MCF 10A (cell line): ENCODE measurements around the gene EFNA1. TPM values are rescaled to one million over a fixed set of nuclear protein-coding genes. Genes with fewer than 3 reads are reported as not detected.

Experiments
- BruUV-seq: library from RNA; stranded (reverse); fragments of 400-500 nt; replicated peaks from 2 replicates; lab custom pipeline; 2021; lab: Mats Ljungman, UMichigan
- CTCF ChIA-PET: fragments of 300-600 bp; sonication (Branson Sonifier 250); formaldehyde crosslinking; extraction: SDS; loops from one replicate; lab custom pipeline; 2021; ENCODE audit warnings: antibody characterized with exemption, inconsistent platforms; lab: Yijun Ruan, JAX
- POLR2A ChIA-PET: fragments of 300-600, 350-650 bp; sonication (Branson Sonifier 250); formaldehyde crosslinking; extraction: SDS; loops from one replicate; lab custom pipeline; 2020; ENCODE audit warnings: antibody characterized with exemption, inconsistent platforms; lab: Yijun Ruan, JAX
- DNase-seq: peaks from one replicate; pipeline ENCODE4 v3.0.0-alpha.2; 2018; ENCODE audit not compliant: unreplicated experiment
- H3K27ac Mint-ChIP-seq: one replicate; pipeline ENCODE4 v1.8.0; 2022; ENCODE audit warnings: mild to moderate bottlenecking, low read depth, mixed read lengths; ENCODE audit not compliant: unreplicated experiment
- H3K27me3 Mint-ChIP-seq: one replicate; pipeline ENCODE4 v1.8.0; 2022; ENCODE audit warnings: mixed read lengths; ENCODE audit not compliant: insufficient read depth, unreplicated experiment
- H3K36me3 Mint-ChIP-seq: one replicate; pipeline ENCODE4 v1.8.0; 2022; ENCODE audit warnings: mild to moderate bottlenecking, moderate library complexity, mixed read lengths; ENCODE audit not compliant: insufficient read depth, unreplicated experiment
- H3K4me1 Mint-ChIP-seq: one replicate; pipeline ENCODE4 v1.8.0; 2022; ENCODE audit warnings: mixed read lengths; ENCODE audit not compliant: insufficient read depth, unreplicated experiment
- H3K4me3 Mint-ChIP-seq: one replicate; pipeline ENCODE4 v1.8.0; 2022; ENCODE audit warnings: mild to moderate bottlenecking, moderate library complexity, mixed read lengths; ENCODE audit not compliant: unreplicated experiment
- H3K9me3 Mint-ChIP-seq: one replicate; pipeline ENCODE4 v1.8.0; 2022; ENCODE audit warnings: mixed read lengths; ENCODE audit not compliant: unreplicated experiment
- CTCF ChIP-seq: fragments of 200-600 bp; IDR thresholded peaks from one replicate; pipeline ENCODE4 v1.8.0; 2022; ENCODE audit warnings: antibody characterized with exemption, mild to moderate bottlenecking; ENCODE audit not compliant: unreplicated experiment
- intact Hi-C: fragments of 100-400 bp; cut with micrococcal nuclease; formaldehyde crosslinking; loops from 2 replicates; pipeline ENCODE4 v1.14.1; 2022
- total RNA-seq: library from RNA; stranded (reverse); gene quantifications from 2 replicates; pipeline ENCODE4 v1.2.3, GENCODE V29; 2022

The EFNA1 gene
- total RNA-seq, 1 experiment from 2014 or later, result 38.9 TPM

DNA sequence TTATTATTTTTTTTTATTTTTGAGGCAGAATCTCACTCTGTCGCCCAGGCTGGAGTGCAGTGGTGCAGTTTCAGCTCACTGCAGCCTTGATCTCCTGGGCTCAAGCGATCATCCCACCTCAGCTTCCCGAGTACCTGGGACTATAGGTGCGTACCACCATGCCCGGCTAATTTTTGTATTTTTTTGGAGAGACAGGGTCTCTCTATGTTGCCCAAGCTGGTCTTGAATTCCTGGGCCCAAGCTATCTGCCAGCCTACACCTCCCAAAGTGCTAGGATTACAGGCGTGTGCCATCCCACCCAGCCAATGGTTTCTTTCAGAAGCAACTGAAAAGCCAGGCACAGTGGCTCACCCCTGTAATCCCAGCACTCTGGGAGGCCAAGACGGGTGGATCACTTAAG lies 43.1 kb downstream of the EFNA1 start:
- CTCF ChIA-PET, result interaction anchor here (0.6 to 14.5 kb wide), 14 partner anchors 22 to 622 kb away, joined by 3 to 380 read pairs (median 6); partner anchors contain the start of gene DPM3

DNA sequence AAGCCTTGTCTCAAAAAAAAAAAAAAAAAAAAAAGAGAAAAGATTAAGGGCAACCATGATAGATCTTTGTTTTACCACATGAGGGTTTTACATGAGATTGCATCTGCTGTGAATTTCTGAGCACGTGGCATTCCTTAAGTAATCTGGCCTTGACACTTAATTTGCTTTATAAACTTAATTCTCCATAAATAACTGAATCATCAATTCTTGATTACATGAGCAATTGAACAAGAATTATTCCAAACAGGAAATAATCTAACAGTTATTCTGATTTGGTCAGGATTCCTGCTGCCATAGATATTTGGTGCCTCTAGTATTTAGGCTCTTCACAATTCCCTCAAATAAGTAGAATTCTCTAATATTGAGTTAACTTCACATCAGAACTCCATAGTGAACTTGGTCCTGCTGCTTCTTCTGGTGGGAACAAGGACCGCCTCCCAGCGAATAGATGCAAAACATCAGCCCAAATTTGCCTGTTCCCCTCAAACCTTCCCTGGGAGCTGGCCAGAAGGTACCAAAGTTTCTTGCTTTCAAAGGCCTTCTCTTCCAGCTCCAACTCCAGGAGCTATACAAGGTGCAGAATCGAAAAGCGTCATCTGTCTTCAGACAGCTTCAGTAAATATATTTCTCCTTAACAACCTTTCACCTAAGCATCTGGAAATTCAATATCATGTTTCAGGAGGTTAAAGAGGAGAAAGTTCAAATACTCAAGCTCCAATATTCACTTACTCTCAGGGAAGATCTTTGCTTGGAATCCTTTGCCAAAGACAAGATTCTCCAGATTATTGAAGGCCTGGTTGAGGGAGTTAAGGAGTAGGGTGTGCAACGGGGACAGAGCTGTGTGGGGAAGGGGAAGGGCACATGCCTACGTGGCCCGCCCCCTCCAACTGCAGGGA lies 44.4 kb downstream of the EFNA1 start:
- H3K9me3 Mint-ChIP-seq, result no peaks in the 10 kb centered on the region
- peak overlapping the region; percentile 95 for H3K27ac Mint-ChIP-seq
- POLR2A ChIA-PET, result interaction anchor here (0.6 to 15.7 kb wide), 32 partner anchors 8 to 743 kb away, joined by 3 to 215 read pairs (median 8); partner anchors contain the start of genes CKS1B, DPM3, EFNA1 and EFNA3
- intact Hi-C loops, result loop anchor here (5.0 kb wide), 1 partner anchor 200 kb away; the partner anchor contains the start of genes CKS1B and SHC1
- no peak for TF ChIP-seq CTCF
- peak overlapping the region; percentile 87 for H3K4me3 Mint-ChIP-seq
- peaks cover 43% of the 10 kb centered on the region for H3K4me1 Mint-ChIP-seq
- no peaks in the 10 kb centered on the region for H3K27me3 Mint-ChIP-seq
- CTCF ChIA-PET, result interaction anchor here (0.5 to 14.5 kb wide), 43 partner anchors 8 to 509 kb away, joined by 3 to 380 read pairs (median 6); partner anchors contain the start of genes ADAM15, DPM3, MTX1 and THBS3
- no peak for DNase-seq
- peaks cover 39% of the 10 kb centered on the region for H3K36me3 Mint-ChIP-seq
- TSS peak; percentile 61 for BruUV-seq

More for the DNA sequence above, 43.1 kb downstream of the EFNA1 start:
- peaks cover 39% of the 10 kb centered on the region for H3K36me3 Mint-ChIP-seq
- no peak for TF ChIP-seq CTCF
- H3K27me3 Mint-ChIP-seq, result no peaks in the 10 kb centered on the region
- peak overlapping the region; percentile 18 for H3K27ac Mint-ChIP-seq
- POLR2A ChIA-PET, result interaction anchor here (0.9 to 5.0 kb wide), 4 partner anchors 35 to 79 kb away, joined by 3 to 75 read pairs (median 32); partner anchors contain the start of genes EFNA1 and SLC50A1
- no peaks in the 10 kb centered on the region for H3K9me3 Mint-ChIP-seq
- peaks cover 32% of the 10 kb centered on the region for H3K4me1 Mint-ChIP-seq
- intact Hi-C loops, result loop anchor here (5.0 kb wide), 1 partner anchor 199 kb away; the partner anchor contains the start of genes CKS1B and SHC1
- peak overlapping the region; percentile 87 for H3K4me3 Mint-ChIP-seq
- no peak for DNase-seq
- no TSS peak for BruUV-seq

DNA sequence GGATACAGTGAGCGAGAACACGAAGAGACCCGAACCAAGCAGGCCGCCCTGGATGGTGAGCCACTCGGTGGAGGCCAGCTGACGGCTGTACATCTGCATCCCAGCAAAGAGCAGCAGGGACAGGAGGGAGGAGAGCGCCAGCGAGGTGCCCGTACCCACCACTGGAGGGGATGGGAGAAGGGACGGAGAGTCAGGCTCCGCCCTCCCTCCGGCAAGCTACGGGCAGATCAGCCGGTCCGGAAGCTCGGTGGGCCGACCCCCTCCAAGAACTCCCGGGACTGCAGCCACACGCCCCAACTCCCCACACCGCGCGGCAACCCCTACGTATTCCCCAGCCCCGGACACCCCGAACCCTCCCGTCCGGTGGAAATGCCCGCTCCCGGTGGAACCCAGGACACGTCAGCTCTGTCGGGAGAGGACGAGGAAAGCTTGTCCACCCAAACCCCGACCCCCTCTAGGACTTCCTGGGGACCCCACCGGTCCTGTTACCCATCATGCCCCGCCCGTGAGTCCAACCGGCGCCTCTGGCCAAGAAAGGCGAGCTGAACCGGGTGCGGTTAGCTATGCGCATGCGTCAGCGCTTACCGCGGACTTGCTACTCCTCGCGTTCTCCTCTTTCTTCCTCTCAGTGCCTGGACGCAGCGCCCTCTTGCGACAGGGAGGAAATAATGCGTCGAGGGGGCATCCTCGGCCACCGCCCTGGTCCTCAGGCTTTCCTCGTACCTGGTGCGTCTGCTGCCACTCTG lies 45.2 kb downstream of the EFNA1 start, which contains the start of gene KRTCAP2:
Gene KRTCAP2 (minus strand): TSS at position 573 of the 746 bp plus-strand sequence. CDS start 80 bp downstream, at position 493.
- DNase-seq, result peak; percentile 98
- Mint-ChIP-seq H3K9me3 (no peaks in the 10 kb centered on the region), H3K4me1 (peaks cover 46% of the 10 kb centered on the region), H3K36me3 (peaks cover 39% of the 10 kb centered on the region), H3K27ac (peak within 1 kb of the TSS; percentile 95), H3K4me3 (peak within 1 kb of the TSS; percentile 87), H3K27me3 (no peaks in the 10 kb centered on the region)
- CTCF ChIA-PET, result interaction anchor here (0.6 to 14.5 kb wide), 58 partner anchors 9 to 695 kb away, joined by 3 to 380 read pairs (median 6); partner anchors contain the start of genes ADAM15, DPM3, EFNA3 and MTX1
- intact Hi-C loops, result loop anchor here (1.0 to 5.0 kb wide), 2 partner anchors 54 to 201 kb away; partner anchors contain the start of genes CKS1B and SHC1
- no TSS peak for BruUV-seq
- POLR2A ChIA-PET, result interaction anchor here (0.6 to 15.7 kb wide), 39 partner anchors 9 to 744 kb away, joined by 3 to 215 read pairs (median 7); partner anchors contain the start of genes CKS1B, DPM3, EFNA1 and EFNA3
- TF ChIP-seq CTCF, result peak; percentile 97
